OCI-LY3 (cell line): ENCODE results near the gene FAM219B.

Experiments
- H2AFZ ChIP-seq: fragments of 200-600, 300-600 bp; shearing (Covaris generic); 2 replicates; pipeline ENCODE4 v1.6.0; 2014; ENCODE audit warnings: antibody characterized with exemption, low read depth, low read length
- H3K27ac ChIP-seq: fragments of 200-600, 300-600 bp; sonication (generic); 2 replicates; pipeline ENCODE4 v1.5.1; 2014; ENCODE audit warnings: mild to moderate bottlenecking, low read length, moderate library complexity, mixed read lengths
- H3K27me3 ChIP-seq: fragments of 200-600, 300-600 bp; sonication (generic); 2 replicates; pipeline ENCODE4 v1.6.1; 2014; ENCODE audit warnings: low read depth, low read length, mixed read lengths
- H3K36me3 ChIP-seq: fragments of 200-600, 300-600 bp; sonication (generic); replicated peaks from 2 replicates; pipeline ENCODE3; 2014; ENCODE audit warnings: low read depth, low read length, mixed read lengths
- H3K4me1 ChIP-seq: fragments of 300-600, 200-600 bp; sonication (generic); 2 replicates; pipeline ENCODE4 v1.6.1; 2014; ENCODE audit warnings: low read length, mixed read lengths
- H3K4me2 ChIP-seq: fragments of 200-600, 300-600 bp; sonication (generic); 2 replicates; pipeline ENCODE4 v1.6.1; 2014; ENCODE audit warnings: low read length, mixed read lengths
- H3K4me3 ChIP-seq: fragments of 300-600, 200-600 bp; sonication (generic); 2 replicates; pipeline ENCODE4 v1.5.1; 2014; ENCODE audit warnings: antibody characterized with exemption, mild to moderate bottlenecking, low read length, moderate library complexity
- H3K79me2 ChIP-seq: fragments of 300-600, 200-600 bp; shearing (Covaris generic); 2 replicates; pipeline ENCODE4 v1.6.1; 2014; ENCODE audit warnings: mild to moderate bottlenecking, low read length, mixed read lengths
- H3K9ac ChIP-seq: fragments of 300-600, 200-600 bp; shearing (Covaris generic); 2 replicates; pipeline ENCODE4 v1.6.0; 2014; ENCODE audit warnings: mild to moderate bottlenecking, low read length, moderate library complexity
- H3K9me3 ChIP-seq: fragments of 200-600, 300-600 bp; shearing (Covaris generic); 2 replicates; pipeline ENCODE4 v1.6.1; 2014; ENCODE audit warnings: low read length, mixed read lengths; ENCODE audit not compliant: insufficient read depth
- H4K20me1 ChIP-seq: fragments of 200-600, 300-600 bp; sonication (generic); 2 replicates; pipeline ENCODE4 v1.6.1; 2016; ENCODE audit warnings: low read length, mixed read lengths; ENCODE audit not compliant: insufficient read depth
- CTCF ChIP-seq: fragments of 200-600, 300-600 bp; sonication (generic); IDR thresholded peaks from 2 replicates; pipeline ENCODE4 v1.5.1; 2014; ENCODE audit warnings: antibody characterized with exemption, low read length, low read depth
- EZH2phosphoT487 ChIP-seq: fragments of 200-600 bp; shearing (Covaris generic); IDR thresholded peaks from 2 replicates; pipeline ENCODE4 v1.6.1; 2018; ENCODE audit warnings: antibody characterized with exemption, mixed run types, low read depth

FAM219B gene

DNA sequence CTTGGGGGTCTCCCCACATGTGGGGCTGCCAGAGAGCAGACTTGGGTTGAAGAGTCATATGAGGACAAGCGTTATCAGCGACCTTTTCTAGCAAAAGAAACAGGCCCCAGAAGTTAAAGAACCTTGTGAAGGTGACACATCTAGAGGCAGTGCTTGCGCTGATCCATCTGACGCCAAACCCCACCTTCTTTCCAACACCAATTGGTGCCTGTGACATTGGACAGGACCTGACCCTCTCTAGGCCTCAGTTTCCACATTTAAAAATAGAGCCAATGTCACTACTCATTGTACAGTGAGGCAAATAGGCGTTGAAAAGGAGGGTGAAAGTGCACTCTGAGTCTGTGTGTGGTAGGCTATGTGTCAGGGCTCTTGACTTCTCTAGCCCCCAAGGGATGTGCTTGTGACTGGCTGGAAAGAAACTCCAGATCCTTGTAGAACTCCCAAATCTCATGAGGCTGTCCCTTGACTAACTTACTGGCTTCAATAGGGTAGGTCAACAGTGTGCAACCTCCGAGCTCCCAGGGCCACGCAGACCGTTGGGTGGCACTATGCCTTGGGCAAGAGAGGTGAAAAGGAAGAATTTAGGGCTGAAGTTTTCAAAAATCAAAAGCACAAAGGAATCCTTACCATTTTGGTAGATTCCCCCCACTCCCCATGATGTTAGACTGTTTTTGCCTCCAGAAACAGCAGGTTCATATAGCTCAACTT lies 666 bp upstream of the FAM219B start:
- no peaks in the 10 kb centered on the region for H3K27me3 ChIP-seq
- peak overlapping the region; percentile 78 for H3K4me2 ChIP-seq
- H4K20me1 ChIP-seq, result no peaks in the 10 kb centered on the region
- H3K9ac ChIP-seq, result peak overlapping the region; percentile 94
- peaks cover 44% of the 10 kb centered on the region for H3K36me3 ChIP-seq
- peak overlapping the region; percentile 99 for H2AFZ ChIP-seq
- TF ChIP-seq EZH2phosphoT487 (no peak), CTCF (no peak)
- H3K4me3 ChIP-seq, result peak overlapping the region; percentile 83
- H3K4me1 ChIP-seq, result peaks cover 32% of the 10 kb centered on the region
- H3K9me3 ChIP-seq, result no peaks in the 10 kb centered on the region
- H3K27ac ChIP-seq, result peak overlapping the region; percentile 72
- peaks cover 27% of the 10 kb centered on the region for H3K79me2 ChIP-seq

GRCh38 chr15:74906067-74906449 lies 593 bp downstream of the FAM219B start:
- Histone ChIP-seq H3K36me3 (peaks cover 47% of the 10 kb centered on the region), H3K4me1 (peaks cover 42% of the 10 kb centered on the region), H3K9ac (peak overlapping the region; percentile 94), H3K4me3 (peak overlapping the region; percentile 83), H3K9me3 (no peaks in the 10 kb centered on the region), H3K27me3 (no peaks in the 10 kb centered on the region), H4K20me1 (no peaks in the 10 kb centered on the region), H3K27ac (peak overlapping the region; percentile 72), H2AFZ (peak overlapping the region; percentile 99; the same call in 1 of the 2 replicates), H3K4me2 (peak overlapping the region; percentile 78), H3K79me2 (peaks cover 27% of the 10 kb centered on the region)
- TF ChIP-seq EZH2phosphoT487 (no peak), CTCF (no peak)

GRCh38 chr15:74904190-74904805 lies 2.4 kb downstream of the FAM219B start:
- TF ChIP-seq CTCF (no peak), EZH2phosphoT487 (no peak)
- H3K9me3 ChIP-seq, result no peaks in the 10 kb centered on the region
- peaks cover 42% of the 10 kb centered on the region for H3K4me1 ChIP-seq
- no peak overlapping the region for H2AFZ ChIP-seq
- no peak overlapping the region for H3K4me3 ChIP-seq
- no peaks in the 10 kb centered on the region for H3K27me3 ChIP-seq
- H3K9ac ChIP-seq, result no peak overlapping the region
- no peak overlapping the region for H3K4me2 ChIP-seq
- peaks cover 52% of the 10 kb centered on the region for H3K36me3 ChIP-seq
- H3K27ac ChIP-seq, result no peak overlapping the region
- H3K79me2 ChIP-seq, result peaks cover 27% of the 10 kb centered on the region
- H4K20me1 ChIP-seq, result no peaks in the 10 kb centered on the region

- Histone ChIP-seq H2AFZ (no peak overlapping the region), H3K36me3 (peaks cover 58% of the 10 kb centered on the region), H3K4me3 (no peak overlapping the region), H3K27ac (peak overlapping the region; percentile 35), H4K20me1 (no peaks in the 10 kb centered on the region), H3K9me3 (no peaks in the 10 kb centered on the region), H3K79me2 (peaks cover 27% of the 10 kb centered on the region), H3K4me2 (peak overlapping the region; percentile 16; the same call in 1 of the 2 replicates), H3K9ac (no peak overlapping the region), H3K27me3 (no peaks in the 10 kb centered on the region), H3K4me1 (peaks cover 42% of the 10 kb centered on the region)
- TF ChIP-seq EZH2phosphoT487 (no peak), CTCF (no peak)
These were observed 3.0 kb downstream of the FAM219B start for GRCh38 chr15:74903676-74904075.
